Thyroid gland (tissue), 4 donors: ENCODE results near the gene CNTLN.

ENCODE experiments used
- POLR2A ChIP-seq, 2 donors: fragments of 450-650 bp; IDR thresholded peaks; one replicate each; pipeline ENCODE4 v1.6.1; 2017; ENCODE audit warnings: antibody characterized with exemption in 2 of 2, mild to moderate bottlenecking in 2 of 2, moderate library complexity in 1 of 2
- TF ChIP-seq, protein P1 (sequence below), 6 experiments: fragments of 200-600 bp in 3 of 6; fragments of 450-650 bp in 3 of 6; sonication (generic) in 3 of 6; IDR thresholded peaks; one replicate each; pipeline ENCODE4 v1.5.1; 2016 to 2019; ENCODE audit warnings: antibody characterized with exemption in 6 of 6, mild to moderate bottlenecking in 2 of 6, inconsistent platforms in 1 of 6, moderate library complexity in 1 of 6

GRCh38 chr9:17422994-17423680 lies 288.3 kb downstream of the CNTLN start:
- no peak for TF ChIP-seq POLR2A (IDR thresholded peaks at IDR 0.05)
- TF ChIP-seq, protein P1, sequence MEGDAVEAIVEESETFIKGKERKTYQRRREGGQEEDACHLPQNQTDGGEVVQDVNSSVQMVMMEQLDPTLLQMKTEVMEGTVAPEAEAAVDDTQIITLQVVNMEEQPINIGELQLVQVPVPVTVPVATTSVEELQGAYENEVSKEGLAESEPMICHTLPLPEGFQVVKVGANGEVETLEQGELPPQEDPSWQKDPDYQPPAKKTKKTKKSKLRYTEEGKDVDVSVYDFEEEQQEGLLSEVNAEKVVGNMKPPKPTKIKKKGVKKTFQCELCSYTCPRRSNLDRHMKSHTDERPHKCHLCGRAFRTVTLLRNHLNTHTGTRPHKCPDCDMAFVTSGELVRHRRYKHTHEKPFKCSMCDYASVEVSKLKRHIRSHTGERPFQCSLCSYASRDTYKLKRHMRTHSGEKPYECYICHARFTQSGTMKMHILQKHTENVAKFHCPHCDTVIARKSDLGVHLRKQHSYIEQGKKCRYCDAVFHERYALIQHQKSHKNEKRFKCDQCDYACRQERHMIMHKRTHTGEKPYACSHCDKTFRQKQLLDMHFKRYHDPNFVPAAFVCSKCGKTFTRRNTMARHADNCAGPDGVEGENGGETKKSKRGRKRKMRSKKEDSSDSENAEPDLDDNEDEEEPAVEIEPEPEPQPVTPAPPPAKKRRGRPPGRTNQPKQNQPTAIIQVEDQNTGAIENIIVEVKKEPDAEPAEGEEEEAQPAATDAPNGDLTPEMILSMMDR (IDR thresholded peaks at IDR 0.05) = no peak
